ENCODE data around the gene TRIB2.

Gene TRIB2

GRCh38 chr2:12700989-12701388, 15.7 kb upstream of the TRIB2 start:
- no peak overlapping the region for H3K9ac ChIP-seq (ENCODE audit: insufficient read length, low read depth)
- no peak for DNase-seq (ENCODE audit: low read depth, low spot score)
- no peak for TF ChIP-seq ZNF274 (IDR thresholded peaks at IDR 0.05; ENCODE audit: low read depth, low read length)
- TF ChIP-seq SUZ12 (IDR thresholded peaks at IDR 0.05; ENCODE audit: extremely low read depth, insufficient read depth, insufficient read length): no peak
- TF ChIP-seq YY1 (IDR thresholded peaks at IDR 0.05; ENCODE audit: insufficient read depth, insufficient read length): no peak
- H3K36me3 ChIP-seq (ENCODE audit: insufficient read depth, insufficient read length, low read length): no peaks in the 10 kb centered on the region
- H3K4me1 ChIP-seq (ENCODE audit: insufficient read depth, insufficient read length): no peaks in the 10 kb centered on the region
- no peaks in the 10 kb centered on the region for H3K27me3 ChIP-seq (ENCODE audit: insufficient read depth, insufficient read length)
- no peak overlapping the region for H3K4me3 ChIP-seq (ENCODE audit: insufficient read length, low read depth)
- H3K9me3 ChIP-seq (ENCODE audit: insufficient read depth, low read length): no peaks in the 10 kb centered on the region

GRCh38 chr2:12701786-12702167, 15.0 kb upstream of the TRIB2 start:
- Histone ChIP-seq H3K4me3 (ENCODE audit: insufficient read length, low read depth) (no peak overlapping the region), H3K9me3 (ENCODE audit: insufficient read depth, low read length) (no peaks in the 10 kb centered on the region), H3K9ac (ENCODE audit: insufficient read length, low read depth) (no peak overlapping the region), H3K27me3 (ENCODE audit: insufficient read depth, insufficient read length) (no peaks in the 10 kb centered on the region), H3K36me3 (ENCODE audit: insufficient read depth, insufficient read length, low read length) (no peaks in the 10 kb centered on the region), H3K4me1 (ENCODE audit: insufficient read depth, insufficient read length) (no peaks in the 10 kb centered on the region)
- DNase-seq (ENCODE audit: low read depth, low spot score): no peak
- no peak for TF ChIP-seq YY1 (IDR thresholded peaks at IDR 0.05; ENCODE audit: insufficient read depth, insufficient read length)
- no peak for TF ChIP-seq SUZ12 (IDR thresholded peaks at IDR 0.05; ENCODE audit: extremely low read depth, insufficient read depth, insufficient read length)
- TF ChIP-seq ZNF274 (IDR thresholded peaks at IDR 0.05; ENCODE audit: low read depth, low read length): no peak

GRCh38 chr2:12702168-12703121, 14.3 kb upstream of the TRIB2 start:
- DNase-seq (ENCODE audit: low read depth, low spot score): no peak
- H3K4me3 ChIP-seq (ENCODE audit: insufficient read length, low read depth): no peak overlapping the region

GRCh38 chr2:12704378-12704777, 12.4 kb upstream of the TRIB2 start:
- no peaks in the 10 kb centered on the region for H3K9me3 ChIP-seq (ENCODE audit: insufficient read depth, low read length)

More at GRCh38 chr2:12702168-12703121, 14.3 kb upstream of the TRIB2 start:
- Histone ChIP-seq H3K36me3 (ENCODE audit: insufficient read depth, insufficient read length, low read length) (no peaks in the 10 kb centered on the region), H3K9me3 (ENCODE audit: insufficient read depth, low read length) (no peaks in the 10 kb centered on the region), H3K27me3 (ENCODE audit: insufficient read depth, insufficient read length) (no peaks in the 10 kb centered on the region), H3K9ac (ENCODE audit: insufficient read length, low read depth) (no peak overlapping the region), H3K4me1 (ENCODE audit: insufficient read depth, insufficient read length) (no peaks in the 10 kb centered on the region)
- TF ChIP-seq ZNF274 (IDR thresholded peaks at IDR 0.05; ENCODE audit: low read depth, low read length) (no peak), SUZ12 (IDR thresholded peaks at IDR 0.05; ENCODE audit: extremely low read depth, insufficient read depth, insufficient read length) (no peak), YY1 (IDR thresholded peaks at IDR 0.05; ENCODE audit: insufficient read depth, insufficient read length) (no peak)

GRCh38 chr2:12705230-12705629, 11.5 kb upstream of the TRIB2 start:
- Histone ChIP-seq H3K27me3 (ENCODE audit: insufficient read depth, insufficient read length) (no peaks in the 10 kb centered on the region), H3K36me3 (ENCODE audit: insufficient read depth, insufficient read length, low read length) (no peaks in the 10 kb centered on the region), H3K9ac (ENCODE audit: insufficient read length, low read depth) (no peak overlapping the region), H3K4me3 (ENCODE audit: insufficient read length, low read depth) (no peak overlapping the region), H3K9me3 (ENCODE audit: insufficient read depth, low read length) (no peaks in the 10 kb centered on the region), H3K4me1 (ENCODE audit: insufficient read depth, insufficient read length) (no peaks in the 10 kb centered on the region)
- no peak for DNase-seq (ENCODE audit: low read depth, low spot score)
- no peak for TF ChIP-seq YY1 (IDR thresholded peaks at IDR 0.05; ENCODE audit: insufficient read depth, insufficient read length)
- TF ChIP-seq SUZ12 (IDR thresholded peaks at IDR 0.05; ENCODE audit: extremely low read depth, insufficient read depth, insufficient read length): no peak
- no peak for TF ChIP-seq ZNF274 (IDR thresholded peaks at IDR 0.05; ENCODE audit: low read depth, low read length)

More at GRCh38 chr2:12704378-12704777, 12.4 kb upstream of the TRIB2 start:
- DNase-seq (ENCODE audit: low read depth, low spot score): no peak
- Histone ChIP-seq H3K4me1 (ENCODE audit: insufficient read depth, insufficient read length) (no peaks in the 10 kb centered on the region), H3K9ac (ENCODE audit: insufficient read length, low read depth) (no peak overlapping the region), H3K4me3 (ENCODE audit: insufficient read length, low read depth) (no peak overlapping the region), H3K27me3 (ENCODE audit: insufficient read depth, insufficient read length) (no peaks in the 10 kb centered on the region), H3K36me3 (ENCODE audit: insufficient read depth, insufficient read length, low read length) (no peaks in the 10 kb centered on the region)
- TF ChIP-seq YY1 (IDR thresholded peaks at IDR 0.05; ENCODE audit: insufficient read depth, insufficient read length) (no peak), ZNF274 (IDR thresholded peaks at IDR 0.05; ENCODE audit: low read depth, low read length) (no peak), SUZ12 (IDR thresholded peaks at IDR 0.05; ENCODE audit: extremely low read depth, insufficient read depth, insufficient read length) (no peak)

- no peaks in the 10 kb centered on the region for H3K27me3 ChIP-seq (ENCODE audit: insufficient read depth, insufficient read length)
- no peaks in the 10 kb centered on the region for H3K4me1 ChIP-seq (ENCODE audit: insufficient read depth, insufficient read length)
- no peak overlapping the region for H3K9ac ChIP-seq (ENCODE audit: insufficient read length, low read depth)
- no peak for DNase-seq (ENCODE audit: low read depth, low spot score)
- TF ChIP-seq ZNF274 (IDR thresholded peaks at IDR 0.05; ENCODE audit: low read depth, low read length) (no peak), YY1 (IDR thresholded peaks at IDR 0.05; ENCODE audit: insufficient read depth, insufficient read length) (no peak), SUZ12 (IDR thresholded peaks at IDR 0.05; ENCODE audit: extremely low read depth, insufficient read depth, insufficient read length) (no peak)
- H3K36me3 ChIP-seq (ENCODE audit: insufficient read depth, insufficient read length, low read length): no peaks in the 10 kb centered on the region
- H3K9me3 ChIP-seq (ENCODE audit: insufficient read depth, low read length): no peaks in the 10 kb centered on the region
- H3K4me3 ChIP-seq (ENCODE audit: insufficient read length, low read depth): no peak overlapping the region
Measured at GRCh38 chr2:12705742-12706141, 11.0 kb upstream of the TRIB2 start.

GRCh38 chr2:12708508-12709206, 8.1 kb upstream of the TRIB2 start:
- no peak for TF ChIP-seq SUZ12 (IDR thresholded peaks at IDR 0.05; ENCODE audit: extremely low read depth, insufficient read depth, insufficient read length)
- TF ChIP-seq ZNF274 (IDR thresholded peaks at IDR 0.05; ENCODE audit: low read depth, low read length): no peak
- TF ChIP-seq YY1 (IDR thresholded peaks at IDR 0.05; ENCODE audit: insufficient read depth, insufficient read length): no peak
- Histone ChIP-seq H3K9me3 (ENCODE audit: insufficient read depth, low read length) (no peaks in the 10 kb centered on the region), H3K9ac (ENCODE audit: insufficient read length, low read depth) (no peak overlapping the region), H3K36me3 (ENCODE audit: insufficient read depth, insufficient read length, low read length) (no peaks in the 10 kb centered on the region), H3K4me3 (ENCODE audit: insufficient read length, low read depth) (no peak overlapping the region), H3K27me3 (ENCODE audit: insufficient read depth, insufficient read length) (no peaks in the 10 kb centered on the region), H3K4me1 (ENCODE audit: insufficient read depth, insufficient read length) (no peaks in the 10 kb centered on the region)
- DNase-seq (ENCODE audit: low read depth, low spot score): no peak

Data from NT2/D1 (cell line).